AG04449 (cell line): ENCODE data around the gene RANBP10.

ENCODE experiments used
- CTCF ChIA-PET: fragments of 350-600 bp; formaldehyde crosslinking; extraction: SDS; loops from one replicate; lab custom pipeline; 2021; ENCODE audit warnings: antibody characterized with exemption; lab: Yijun Ruan, JAX
- POLR2A ChIA-PET: fragments of 400-600, 350-600 bp; formaldehyde crosslinking; extraction: SDS; loops from one replicate; lab custom pipeline; 2020; ENCODE audit warnings: antibody characterized with exemption, inconsistent platforms; lab: Yijun Ruan, JAX
- DNase-seq: peaks from one replicate; pipeline ENCODE4 v3.0.0-alpha.2; 2010; ENCODE audit warnings: low read depth, low spot score
- H3K4me3 ChIP-seq: 2 replicates; pipeline ENCODE4 v1.5.1; 2011; ENCODE audit warnings: low read depth, mild to moderate bottlenecking, control low read depth, low read length
- CTCF ChIP-seq: IDR thresholded peaks from one replicate; pipeline ENCODE4 v1.5.1; 2011; ENCODE audit warnings: mild to moderate bottlenecking, moderate library complexity, low read length, control low read depth, inconsistent platforms; ENCODE audit not compliant: insufficient read depth; ENCODE audit errors: missing control alignments

Gene RANBP10

GRCh38 chr16:67820608-67821259, 14.4 kb upstream of the RANBP10 start:
- ChIA-PET POLR2A (no interaction called here), CTCF (interaction anchor here (0.7 to 13.0 kb wide), 6 partner anchors 10 to 109 kb away, joined by 3 to 227 read pairs (median 4); partner anchors contain the start of genes CTRL, NUTF2 and PSMB10)
- H3K4me3 ChIP-seq: no peak overlapping the region
- TF ChIP-seq CTCF: no peak
- no peak for DNase-seq

GRCh38 chr16:67814567-67814966, 8.2 kb upstream of the RANBP10 start:
- POLR2A ChIA-PET: interaction anchor here (0.9 kb wide), 1 partner anchor 117 kb away, joined by 3 read pairs; no protein-coding TSS in a partner anchor
- H3K4me3 ChIP-seq: no peak overlapping the region
- CTCF ChIA-PET: interaction anchor here (1.2 to 13.0 kb wide), 12 partner anchors 10 to 226 kb away, joined by 3 to 227 read pairs (median 22); partner anchors contain the start of genes CTRL, EDC4, NRN1L and PSMB10
- DNase-seq: no peak
- TF ChIP-seq CTCF: no peak

GRCh38 chr16:67811899-67812298, 5.5 kb upstream of the RANBP10 start:
- ChIA-PET POLR2A (no interaction called here), CTCF (interaction anchor here (11.8 to 13.0 kb wide), 2 partner anchors 20 to 118 kb away, joined by 181 to 227 read pairs; partner anchors contain the start of genes CTRL and PSMB10)
- H3K4me3 ChIP-seq: no peak overlapping the region
- DNase-seq: no peak
- TF ChIP-seq CTCF: no peak

- H3K4me3 ChIP-seq: peak overlapping the region; percentile 85
- no peak for TF ChIP-seq CTCF
- POLR2A ChIA-PET: interaction anchor here (0.7 to 1.6 kb wide), 4 partner anchors 9 to 88 kb away, joined by 3 to 7 read pairs (median 4); no protein-coding TSS in a partner anchor
- no peak for DNase-seq
- CTCF ChIA-PET: interaction anchor here (0.7 to 2.6 kb wide), 11 partner anchors 9 to 286 kb away, joined by 3 to 52 read pairs (median 3); no protein-coding TSS in a partner anchor
These were observed 855 bp upstream of the RANBP10 start for GRCh38 chr16:67807148-67807682.

GRCh38 chr16:67805718-67806427, 487 bp downstream of the RANBP10 start:
- ChIA-PET POLR2A (interaction anchor here (0.6 to 1.6 kb wide), 5 partner anchors 28 to 975 kb away, joined by 3 to 7 read pairs (median 4); partner anchors contain the start of gene NAE1), CTCF (interaction anchor here (1.1 to 2.6 kb wide), 5 partner anchors 9 to 138 kb away, joined by 3 to 52 read pairs (median 9); no protein-coding TSS in a partner anchor)
- TF ChIP-seq CTCF: no peak
- peak overlapping the region; percentile 98 for H3K4me3 ChIP-seq
- DNase-seq: no peak
